ENCODE results near the gene VWA7.

VWA7 gene

DNA sequence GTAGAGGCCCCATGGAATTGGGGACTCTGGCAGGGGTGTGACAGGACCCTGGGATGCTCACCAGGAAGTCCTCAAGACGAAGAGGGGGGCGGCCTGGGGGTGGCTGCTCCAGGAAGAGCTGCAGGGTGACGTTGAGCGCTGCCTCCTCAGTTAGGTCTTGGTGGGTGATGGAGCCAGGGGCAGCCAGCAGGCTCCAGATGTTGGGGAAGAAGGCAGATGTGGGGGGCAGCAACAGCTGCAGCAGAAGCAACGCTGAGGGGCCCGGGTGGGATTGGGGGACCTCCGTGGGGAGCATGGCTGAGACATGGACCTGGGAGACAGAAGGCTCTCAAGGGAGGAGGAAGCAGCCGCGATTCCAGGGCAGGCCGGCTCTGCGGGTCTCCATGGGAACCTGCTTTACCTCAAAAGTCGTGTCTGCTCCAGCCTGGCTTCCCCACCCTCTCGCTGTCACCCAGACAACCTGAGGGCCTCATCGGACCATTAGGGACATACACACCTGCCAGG is 591 bp downstream of the VWA7 start:
- DNase-seq: no peak

DNA sequence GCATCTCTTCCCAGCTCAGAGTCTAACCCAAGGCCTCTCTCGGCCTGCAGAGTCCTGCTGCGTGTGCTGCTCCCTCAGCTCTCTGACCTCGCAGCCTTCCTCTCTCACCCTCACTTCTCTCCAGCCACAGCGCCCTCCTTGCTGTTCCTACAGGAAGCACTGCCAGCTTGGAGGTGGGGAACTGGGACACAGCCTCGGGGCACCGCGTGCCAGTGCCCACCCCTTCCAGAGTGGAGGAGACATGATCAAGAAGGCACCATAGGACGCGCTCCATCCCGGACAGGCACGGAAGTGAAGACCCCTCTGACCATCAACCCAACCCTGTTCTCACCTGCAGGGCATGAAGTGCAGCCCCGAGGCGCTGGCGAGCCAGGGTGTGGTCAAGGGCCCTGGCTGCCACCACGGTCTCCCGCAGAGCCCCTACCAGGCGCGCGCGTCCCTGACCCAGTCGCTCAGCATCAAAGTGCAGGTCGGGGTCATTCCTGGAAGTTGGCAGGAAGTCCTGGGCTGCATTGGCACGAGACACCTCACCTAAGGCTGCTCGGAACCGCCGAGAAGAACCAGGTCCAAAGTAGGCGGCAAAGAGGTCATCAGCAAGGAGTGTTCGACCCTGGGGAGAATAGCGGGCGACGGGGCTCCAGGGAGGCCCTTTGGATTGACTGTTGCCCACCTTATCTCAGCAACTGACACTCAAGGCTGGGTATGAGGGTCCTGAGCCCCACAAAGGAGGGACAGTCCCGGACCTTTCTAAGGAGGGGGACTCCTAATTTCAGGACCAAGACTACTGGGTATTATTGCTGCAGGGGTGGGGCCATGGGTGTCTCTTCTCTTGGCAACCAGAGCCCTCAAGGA is 1.3 kb downstream of the VWA7 start:
- no peak for DNase-seq

- no peak for DNase-seq
Measured at GRCh38 chr6:31775184-31775583, 1.9 kb downstream of the VWA7 start.

- no peak for DNase-seq
Measured at GRCh38 chr6:31771992-31772358, 5.2 kb downstream of the VWA7 start.

GRCh38 chr6:31770860-31771259 is 6.3 kb downstream of the VWA7 start:
- DNase-seq: no peak

GRCh38 chr6:31769684-31770371 is 7.3 kb downstream of the VWA7 start:
- DNase-seq: no peak

DNA sequence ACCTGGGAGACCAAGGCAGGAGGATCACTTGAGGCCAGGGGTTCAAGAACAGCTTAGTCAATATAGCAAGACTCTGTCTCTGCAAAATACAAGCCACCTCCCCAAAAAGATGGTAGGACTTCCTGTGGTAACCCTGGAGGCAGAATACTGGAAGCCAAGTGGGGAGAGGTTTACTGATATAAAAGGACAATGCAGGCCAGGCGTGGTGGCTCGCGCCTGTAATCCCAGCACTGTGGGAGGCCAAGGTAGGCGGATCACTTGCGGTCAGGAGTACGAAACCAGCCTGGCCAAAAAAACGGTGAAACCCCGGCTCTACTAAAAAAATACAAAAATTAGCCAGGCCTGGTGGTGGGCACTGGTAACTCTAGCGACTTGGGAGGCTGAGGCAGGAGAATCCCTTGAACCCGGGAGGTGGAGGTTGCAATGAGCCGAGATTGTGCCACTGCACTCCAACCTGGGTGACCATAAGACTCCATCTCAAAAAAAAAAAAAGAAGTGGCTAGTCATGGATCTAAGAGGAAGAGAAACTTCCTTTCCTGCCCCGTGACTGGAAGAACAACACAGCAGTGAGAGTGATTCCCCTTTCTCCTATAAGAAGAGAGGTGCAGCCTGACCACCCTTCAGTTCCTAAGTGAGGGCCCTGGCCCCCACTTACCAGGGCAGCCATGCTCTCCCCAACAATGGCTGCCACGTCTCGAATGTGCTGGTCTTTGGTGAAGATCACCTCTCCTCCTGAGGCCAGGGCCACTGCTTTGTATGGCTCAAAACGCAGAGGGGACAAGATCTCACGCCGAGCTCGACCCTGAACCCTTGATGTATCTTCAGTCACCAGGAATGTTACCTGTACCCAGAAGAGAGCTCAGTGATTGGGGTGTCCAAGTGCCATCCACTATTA is 8.5 kb downstream of the VWA7 start:
- no peak for DNase-seq

GRCh38 chr6:31767096-31767645 is 10.0 kb downstream of the VWA7 start:
- no peak for DNase-seq

DNA sequence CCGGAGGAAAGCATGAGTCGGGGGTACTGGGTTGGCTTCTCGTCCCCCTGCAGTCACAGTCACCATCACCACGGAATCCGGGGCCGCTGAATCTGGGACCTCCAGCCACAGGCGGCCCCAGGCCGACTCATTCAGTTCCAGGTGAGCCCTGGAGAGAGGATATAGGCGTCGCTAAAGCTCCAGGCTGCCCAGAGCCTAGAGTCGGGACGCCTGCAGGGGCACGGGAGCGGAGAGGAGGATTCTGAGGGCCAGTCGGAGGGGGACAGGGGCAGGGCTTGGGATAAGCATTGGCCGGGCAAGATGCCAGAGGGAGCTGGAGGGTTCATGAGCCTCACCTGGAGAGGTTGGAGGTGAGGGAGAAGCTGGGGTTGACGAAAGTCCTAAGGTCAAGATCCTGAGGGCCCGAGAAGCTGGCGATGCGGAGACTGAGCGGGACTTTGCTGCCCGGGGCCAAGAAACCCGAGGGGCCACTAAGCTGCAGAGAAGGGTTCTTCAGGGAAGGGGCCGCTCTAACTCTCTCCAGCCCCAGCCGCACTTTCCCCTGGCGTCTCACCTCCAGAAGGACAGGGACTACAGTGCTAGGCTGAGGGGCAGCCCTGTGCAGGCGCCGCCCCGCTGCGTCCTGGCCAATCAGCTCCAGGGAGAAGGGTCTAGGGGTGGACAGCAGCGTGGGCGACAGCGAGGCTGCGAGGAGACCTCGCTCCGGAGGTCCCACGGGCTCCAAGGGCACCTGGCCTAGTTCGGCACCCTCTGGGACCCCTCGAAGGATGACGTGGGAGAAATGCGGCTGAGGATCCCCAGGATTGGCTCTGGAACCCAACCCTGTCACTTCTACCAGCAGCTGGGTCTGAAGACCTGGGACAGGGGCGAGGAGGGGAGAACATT is 11.0 kb downstream of the VWA7 start:
- no peak for DNase-seq

DNA sequence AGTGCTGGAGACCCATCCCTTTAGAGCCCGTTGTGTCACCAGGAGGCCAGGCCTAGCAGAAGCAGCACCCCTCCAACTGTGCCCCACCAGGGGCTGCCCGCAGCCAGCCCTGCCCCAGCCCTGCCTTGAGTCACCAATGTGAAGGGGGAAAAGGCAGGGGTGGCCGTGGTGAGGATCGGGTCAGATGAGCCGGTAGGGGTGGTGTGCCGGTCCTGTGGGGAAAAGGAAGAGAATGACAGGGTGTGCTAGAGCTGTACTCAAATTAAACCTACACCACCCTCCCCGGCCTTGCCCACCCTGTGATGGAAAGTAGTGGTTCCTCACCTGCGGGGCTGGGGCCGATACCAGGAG is 11.6 kb downstream of the VWA7 start:
- DNase-seq: no peak

GRCh38 chr6:31764198-31764597 is 12.9 kb downstream of the VWA7 start:
- no peak for DNase-seq

DNA sequence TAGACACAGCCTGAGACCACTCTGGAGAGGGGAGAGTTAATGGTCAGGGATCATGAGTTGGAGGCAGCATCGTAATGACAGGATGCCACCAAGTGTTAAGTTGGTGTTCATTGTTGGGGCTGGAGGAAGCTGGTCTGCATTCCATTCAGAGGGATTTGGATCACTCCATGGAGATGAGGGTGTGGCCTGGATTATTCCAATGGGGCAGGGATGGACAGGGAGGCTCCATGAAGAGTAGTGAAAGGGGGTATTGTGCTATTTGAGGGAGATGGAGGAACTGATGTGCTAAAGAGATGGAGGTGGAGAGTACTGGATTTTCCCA is 13.5 kb downstream of the VWA7 start:
- no peak for DNase-seq

DNA sequence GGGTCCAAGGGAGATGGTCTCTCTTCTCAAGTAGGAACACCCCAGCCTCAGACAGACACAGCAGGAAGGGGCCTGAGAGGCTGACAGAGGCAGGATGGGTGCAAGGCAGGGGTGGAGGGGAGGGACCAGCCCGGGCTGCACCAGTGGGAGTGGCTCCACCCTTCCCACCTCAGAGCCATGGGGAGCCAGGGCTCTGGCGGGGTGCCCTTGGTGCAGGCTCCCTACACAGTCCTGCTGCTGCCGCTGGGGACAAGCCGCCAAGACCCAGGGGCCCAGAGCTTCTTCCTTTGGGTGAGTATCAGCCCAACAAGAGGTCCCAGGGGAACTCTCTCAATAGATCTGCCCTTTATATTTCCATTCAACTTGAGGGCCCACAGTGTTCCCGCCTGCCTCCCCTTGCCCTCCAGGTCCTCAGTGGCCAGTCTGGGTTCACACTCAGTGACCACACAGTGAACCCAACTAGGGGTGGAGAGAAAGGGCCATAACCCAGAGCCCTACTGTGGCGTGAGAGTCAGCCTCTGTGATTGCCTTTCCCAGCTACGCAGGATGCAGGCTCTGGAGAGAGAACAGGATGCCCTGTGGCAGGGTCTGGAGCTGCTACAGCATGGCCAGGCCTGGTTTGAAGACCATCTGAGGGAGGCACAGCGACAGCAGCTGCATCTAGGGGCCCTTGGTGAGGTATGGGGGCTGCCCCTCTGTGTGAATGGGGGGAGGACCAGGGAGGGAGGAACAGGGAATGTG is 14.1 kb downstream of the VWA7 start:
- DNase-seq: no peak

DNA sequence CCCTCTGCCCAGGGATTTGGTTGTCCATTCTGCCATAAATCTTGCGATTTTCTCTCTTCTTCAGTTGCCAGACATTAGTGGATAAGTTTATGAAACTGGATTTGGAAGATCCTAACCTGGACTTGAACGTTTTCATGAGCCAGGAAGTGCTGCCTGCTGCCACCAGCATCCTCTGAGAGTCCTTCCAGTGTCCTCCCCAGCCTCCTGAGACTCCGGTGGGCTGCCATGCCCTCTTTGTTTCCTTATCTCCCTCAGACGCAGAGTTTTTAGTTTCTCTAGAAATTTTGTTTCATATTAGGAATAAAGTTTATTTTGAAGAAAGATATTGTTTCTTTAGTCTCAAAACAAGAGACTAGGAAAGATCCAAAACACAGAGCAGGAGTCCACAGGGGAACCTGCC is 14.8 kb downstream of the VWA7 start, which contains the start of gene SAPCD1:
SAPCD1 (plus strand) TSS at position 301 of the 400 bp plus-strand sequence. CDS start 399 bp downstream, outside the sequence.
- DNase-seq: no peak

DNA sequence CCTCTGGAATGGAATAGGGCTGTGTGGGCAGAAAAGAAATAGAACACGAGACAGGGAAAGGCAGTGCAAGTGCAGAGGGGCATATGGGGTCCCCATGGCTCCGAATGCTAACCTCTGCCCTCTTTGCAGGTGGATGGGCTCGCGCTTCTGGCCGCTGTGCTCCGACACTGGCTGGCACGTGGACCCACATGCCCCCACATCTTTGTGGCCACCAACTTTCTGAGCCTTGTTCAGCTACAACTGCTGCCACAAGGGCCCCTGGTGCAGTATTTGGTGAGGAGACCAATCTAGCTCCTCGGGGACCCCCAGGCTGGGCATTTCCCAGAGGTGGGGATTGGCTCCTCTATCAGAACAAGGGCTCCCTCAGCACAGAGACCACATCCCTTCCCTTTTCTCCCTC is 15.8 kb downstream of the VWA7 start:
- DNase-seq: no peak

DNA sequence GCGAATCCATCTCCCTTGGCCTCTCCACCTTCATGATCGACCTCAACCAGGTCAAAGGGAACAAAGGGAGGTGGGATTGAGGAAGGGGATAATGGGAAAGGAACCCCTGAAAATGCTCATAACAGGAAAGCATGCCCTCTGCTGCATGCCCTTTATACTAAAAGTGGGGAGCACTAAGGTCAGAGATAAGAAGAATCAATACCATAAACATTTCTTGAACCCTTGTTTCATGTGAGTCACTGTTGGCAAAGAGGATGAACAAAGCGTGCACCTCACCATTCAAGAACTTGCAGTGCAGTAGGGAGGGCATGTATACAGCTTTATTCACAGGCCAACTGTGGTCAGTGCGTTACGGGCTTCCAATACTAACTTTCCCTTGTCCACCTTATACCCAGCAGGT is 16.3 kb downstream of the VWA7 start:
- DNase-seq: no peak

- DNase-seq: no peak
Measured at GRCh38 chr6:31758281-31758680, 18.8 kb downstream of the VWA7 start.

- DNase-seq: peak; percentile 33
Measured at GRCh38 chr6:31752739-31753319, 24.3 kb downstream of the VWA7 start.

DNA sequence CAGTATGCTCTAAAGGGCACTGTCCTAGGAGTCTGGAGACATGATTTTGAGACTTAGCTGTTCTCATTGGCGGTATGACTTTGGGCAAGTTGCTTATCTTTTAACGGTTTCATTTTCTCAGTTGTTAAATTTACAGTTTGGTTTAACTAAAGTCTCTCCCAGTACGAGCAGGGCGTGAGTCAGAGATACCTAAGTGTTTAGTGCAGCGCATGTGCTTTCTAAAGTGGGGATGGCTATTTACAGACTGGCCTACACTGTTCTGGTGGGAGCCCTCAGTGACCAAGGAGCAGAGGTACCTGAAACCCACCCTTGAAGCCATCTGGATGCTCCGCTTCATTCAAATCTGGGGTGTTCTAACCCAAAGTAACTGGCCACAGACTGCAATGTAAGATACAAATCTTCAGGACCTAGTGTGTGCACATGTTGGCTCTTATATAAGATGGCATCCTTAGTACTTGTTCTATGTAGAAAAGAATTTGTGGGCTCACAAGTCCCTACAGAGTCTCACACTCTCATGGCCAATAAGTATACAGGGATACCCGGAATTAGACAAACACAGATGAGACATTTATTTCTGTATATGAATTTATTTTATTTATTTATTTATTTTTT is 26.6 kb downstream of the VWA7 start:
- no peak for DNase-seq

DNA sequence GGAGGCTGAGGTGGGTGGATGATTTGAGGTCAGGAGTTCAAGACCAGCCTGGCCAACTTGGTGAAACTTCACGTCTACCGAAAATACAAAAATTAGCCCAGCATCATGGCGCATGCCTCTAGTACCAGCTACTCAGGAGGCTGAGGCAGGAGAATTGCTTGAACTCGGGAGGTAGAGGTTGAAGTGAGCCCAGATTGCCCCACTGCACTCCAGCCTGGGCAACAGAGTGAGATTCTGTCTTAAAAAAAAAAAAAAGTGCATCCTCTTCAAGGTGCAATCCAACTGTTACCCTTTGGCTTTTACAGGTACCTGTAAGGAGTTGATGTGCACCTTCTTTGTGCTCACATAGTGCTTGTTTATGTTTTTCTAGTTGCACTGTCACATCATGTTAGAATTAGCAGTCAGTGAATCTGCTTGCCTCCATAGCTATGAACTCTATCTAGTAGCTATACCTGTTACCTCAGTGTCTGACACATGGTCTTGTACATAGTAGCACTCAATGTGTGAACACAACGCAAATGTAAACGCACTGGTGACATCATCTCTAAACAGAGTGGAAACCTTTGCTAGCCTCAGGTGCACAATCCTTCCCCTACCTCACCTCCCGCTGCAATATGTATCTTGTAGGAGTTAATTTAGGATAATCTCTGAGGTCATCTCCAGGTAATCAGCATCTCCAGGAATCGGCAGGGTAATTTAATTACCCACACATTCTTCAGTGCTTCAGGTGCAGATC is 27.7 kb downstream of the VWA7 start:
- DNase-seq: no peak

All from amniotic stem cell (primary cell).